PC-9 (cell line): ENCODE results near the gene PNLIPRP2. TPM values are rescaled to one million over a fixed set of nuclear protein-coding genes. Genes with fewer than 3 reads are reported as not detected.

Source experiments
- BruUV-seq: library from RNA; stranded (reverse); fragments of 400-500 nt; replicated peaks from 2 replicates; lab custom pipeline; 2021; lab: Mats Ljungman, UMichigan
- CTCF ChIA-PET: fragments of 300-600 bp; sonication (Branson Sonifier 250); formaldehyde crosslinking; loops from one replicate; lab custom pipeline; 2022; ENCODE audit warnings: antibody characterized with exemption; lab: Charles Lee
- POLR2A ChIA-PET: fragments of 300-600 bp; sonication (Branson Sonifier 250); formaldehyde crosslinking; loops from one replicate; lab custom pipeline; 2022; ENCODE audit warnings: antibody characterized with exemption; ENCODE audit not compliant: unreplicated experiment; lab: Charles Lee
- DNase-seq, 2 experiments: peaks; one replicate each; pipeline versions ENCODE4 v3.0.0 to v3.0.0-alpha.2; 2015 to 2022; ENCODE audit warnings: mixed read lengths in 1 of 2
- H2AFZ ChIP-seq: fragments of 200-600 bp; sonication (generic); 2 replicates; pipeline ENCODE4 v1.8.1; 2017; ENCODE audit warnings: antibody characterized with exemption
- H3F3A ChIP-seq: fragments of 200-600 bp; sonication (generic); 2 replicates; pipeline ENCODE4 v1.8.1; 2017; ENCODE audit warnings: antibody characterized with exemption, mild to moderate bottlenecking, low read depth; ENCODE audit not compliant: insufficient read depth
- H3K27ac ChIP-seq: fragments of 200-600 bp; sonication (generic); 2 replicates; pipeline ENCODE4 v1.6.1; 2016; ENCODE audit warnings: mixed run types
- H3K27me3 ChIP-seq: fragments of 200-600 bp; sonication (generic); 2 replicates; pipeline ENCODE4 v1.6.1; 2016; ENCODE audit warnings: low read depth, mixed run types; ENCODE audit not compliant: insufficient read depth
- H3K36me3 ChIP-seq: fragments of 200-600 bp; sonication (generic); 2 replicates; pipeline ENCODE4 v1.6.1; 2016; ENCODE audit warnings: low read depth, mixed run types
- H3K4me1 ChIP-seq: fragments of 200-600 bp; sonication (generic); replicated peaks from 2 replicates; pipeline ENCODE4 v1.6.1; 2016; ENCODE audit warnings: mixed run types; ENCODE audit not compliant: insufficient read depth
- H3K4me2 ChIP-seq: fragments of 200-600 bp; sonication (generic); 2 replicates; pipeline ENCODE4 v1.6.1; 2017; ENCODE audit warnings: mixed run types
- H3K4me3 ChIP-seq: fragments of 200-600 bp; sonication (generic); 2 replicates; pipeline ENCODE4 v1.6.1; 2016; ENCODE audit warnings: mixed run types
- H3K79me2 ChIP-seq: fragments of 200-600 bp; sonication (generic); 2 replicates; pipeline ENCODE4 v1.6.1; 2017; ENCODE audit warnings: low read depth, mixed run types
- H3K9me2 ChIP-seq: fragments of 200-600 bp; sonication (generic); 2 replicates; pipeline ENCODE4 v1.8.1; 2017; ENCODE audit warnings: mild to moderate bottlenecking; ENCODE audit not compliant: insufficient read depth
- H3K9me3 ChIP-seq: fragments of 200-600 bp; sonication (generic); 2 replicates; pipeline ENCODE4 v1.8.1; 2016; ENCODE audit warnings: low read depth; ENCODE audit not compliant: insufficient read depth
- H4K20me1 ChIP-seq: fragments of 200-600 bp; sonication (generic); 2 replicates; pipeline ENCODE4 v1.8.1; 2017; ENCODE audit not compliant: insufficient read depth
- CTCF ChIP-seq: fragments of 200-600 bp; sonication (generic); conservative IDR thresholded peaks from 2 replicates; pipeline ENCODE4 v1.6.1; 2017; ENCODE audit warnings: mixed run types, antibody characterized with exemption, mild to moderate bottlenecking, moderate library complexity
- EZH2 ChIP-seq: fragments of 200-600 bp; sonication (generic); IDR thresholded peaks from 2 replicates; pipeline ENCODE4 v1.8.0; 2017; ENCODE audit warnings: antibody characterized with exemption, low read depth
- intact Hi-C: fragments of 100-400 bp; cut with micrococcal nuclease; formaldehyde crosslinking; loops from one replicate; pipeline ENCODE4 v1.10.0; 2022; ENCODE audit not compliant: unreplicated experiment
- total RNA-seq: library from RNA; stranded (reverse); gene quantifications from 2 replicates; pipeline ENCODE4 v1.2.3, GENCODE V29; 2021

Gene PNLIPRP2
- total RNA-seq, 1 experiment from 2014 or later = not detected

- intact Hi-C loops = no loop called here
- peaks cover 24% of the 10 kb centered on the region for H3K27me3 ChIP-seq
- no peaks in the 10 kb centered on the region for H3K79me2 ChIP-seq
- BruUV-seq = no TSS peak
- no peaks in the 10 kb centered on the region for H3F3A ChIP-seq
- H4K20me1 ChIP-seq = no peaks in the 10 kb centered on the region
- no peaks in the 10 kb centered on the region for H3K4me1 ChIP-seq
- POLR2A ChIA-PET = no interaction called here
- CTCF ChIA-PET = no interaction called here
- H3K4me2 ChIP-seq = no peak overlapping the region
- H3K9me2 ChIP-seq = no peaks in the 10 kb centered on the region
- no peaks in the 10 kb centered on the region for H3K36me3 ChIP-seq
- no peaks in the 10 kb centered on the region for H3K9me3 ChIP-seq
- H3K4me3 ChIP-seq = no peak overlapping the region
- H3K27ac ChIP-seq = no peak overlapping the region
- DNase-seq = no peak
- H2AFZ ChIP-seq = no peak overlapping the region
- TF ChIP-seq CTCF (no peak), EZH2 (no peak)
Measured at GRCh38 chr10:116632596-116633215, 12.0 kb downstream of the PNLIPRP2 start.

DNA sequence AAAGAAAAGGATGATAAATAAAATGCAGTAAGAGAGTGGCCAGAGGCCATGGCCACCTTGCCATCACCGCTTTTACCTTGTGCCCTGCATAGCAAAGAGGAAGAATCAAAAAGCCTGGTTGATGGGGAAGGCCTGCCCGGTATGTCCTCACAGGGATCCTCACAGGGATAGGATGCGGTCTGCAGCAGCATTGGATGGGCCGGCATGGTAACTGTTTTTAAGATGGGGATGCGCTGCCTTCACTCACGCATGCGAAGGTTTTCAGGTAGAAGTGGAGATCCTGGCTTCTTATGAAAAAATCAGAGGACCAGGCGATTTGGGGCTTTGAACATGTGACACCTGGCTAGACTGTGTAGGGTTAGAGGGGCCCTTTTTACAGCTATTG is 12.5 kb downstream of the PNLIPRP2 start:
- no peak for DNase-seq
- Histone ChIP-seq H3K27ac (no peak overlapping the region), H3K4me2 (no peak overlapping the region), H4K20me1 (no peaks in the 10 kb centered on the region), H3K79me2 (no peaks in the 10 kb centered on the region), H3K36me3 (no peaks in the 10 kb centered on the region), H2AFZ (no peak overlapping the region), H3F3A (no peaks in the 10 kb centered on the region), H3K9me3 (no peaks in the 10 kb centered on the region), H3K4me3 (no peak overlapping the region), H3K9me2 (no peaks in the 10 kb centered on the region), H3K27me3 (peaks cover 24% of the 10 kb centered on the region), H3K4me1 (no peaks in the 10 kb centered on the region)
- TF ChIP-seq EZH2 = no peak
- intact Hi-C loops = no loop called here
- POLR2A ChIA-PET = no interaction called here
- no TSS peak for BruUV-seq
- CTCF ChIA-PET = no interaction called here

DNA sequence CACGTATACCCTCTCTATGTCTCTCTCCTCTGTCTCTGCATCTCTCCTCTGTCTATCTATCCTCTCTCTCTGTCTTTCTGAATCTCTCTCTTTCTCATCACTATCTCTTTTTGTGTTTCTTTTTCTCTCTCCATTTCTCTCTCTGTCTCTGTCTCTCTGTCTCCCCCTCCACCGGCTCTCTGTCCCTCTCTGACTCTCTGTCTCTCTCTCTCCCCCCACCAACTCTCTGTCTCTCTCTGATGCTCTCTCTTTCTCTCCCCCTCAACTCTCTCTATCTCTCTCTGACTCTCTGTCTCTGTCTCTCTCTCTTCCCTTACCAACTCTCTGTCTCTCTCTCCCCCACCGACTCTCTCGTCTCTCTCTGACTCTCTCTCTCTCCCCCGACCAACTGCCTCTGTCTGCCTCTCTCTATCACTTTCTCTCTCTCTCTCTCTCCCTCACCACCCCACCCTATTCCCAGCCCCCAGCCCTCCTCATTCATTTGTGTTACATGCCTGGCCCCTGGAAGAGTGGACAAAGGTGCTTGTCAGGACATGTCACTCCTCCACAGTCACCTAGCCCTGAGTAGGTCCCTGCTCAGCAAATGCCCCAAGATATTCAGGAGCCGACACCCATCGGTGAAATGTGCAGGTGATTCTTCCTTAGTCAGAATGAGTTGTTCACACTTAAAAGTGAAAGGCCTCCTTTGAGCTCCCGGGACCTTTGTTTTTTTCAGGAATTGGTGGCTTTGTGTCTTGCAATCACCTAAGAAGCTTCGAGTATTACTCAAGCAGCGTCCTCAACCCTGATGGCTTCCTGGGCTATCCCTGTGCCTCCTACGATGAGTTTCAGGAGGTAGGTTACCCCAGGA is 13.6 kb downstream of the PNLIPRP2 start:
- ChIA-PET POLR2A (no interaction called here), CTCF (no interaction called here)
- Histone ChIP-seq H3K36me3 (no peaks in the 10 kb centered on the region), H3K4me1 (no peaks in the 10 kb centered on the region), H4K20me1 (no peaks in the 10 kb centered on the region), H3K79me2 (no peaks in the 10 kb centered on the region), H3K27me3 (peaks cover 17% of the 10 kb centered on the region), H3K27ac (no peak overlapping the region), H3F3A (no peaks in the 10 kb centered on the region), H2AFZ (no peak overlapping the region), H3K4me3 (no peak overlapping the region), H3K9me3 (no peaks in the 10 kb centered on the region), H3K4me2 (no peak overlapping the region), H3K9me2 (no peaks in the 10 kb centered on the region)
- intact Hi-C loops = no loop called here
- no peak for DNase-seq
- BruUV-seq = no TSS peak
- TF ChIP-seq CTCF (no peak), EZH2 (no peak)
